ENCODE data around the gene C1QTNF7. TPM values are rescaled to one million over a fixed set of nuclear protein-coding genes. Genes with fewer than 3 reads are reported as not detected.

The C1QTNF7 gene
- total RNA-seq, 1 experiment from 2014 or later: 0.04 TPM

GRCh38 chr4:15479089-15479912 lies 51.5 kb downstream of the C1QTNF7 start (continued):
- no peak for TF ChIP-seq MXD4 (CRISPR knock-in tag; IDR thresholded peaks at IDR 0.05; ENCODE audit: borderline replicate concordance)
- TF ChIP-seq USF1 (CRISPR knock-in tag; IDR thresholded peaks at IDR 0.05): peak; percentile 98
- no peak for TF ChIP-seq IRF1 (CRISPR knock-in tag; IDR thresholded peaks at IDR 0.05)
- TF ChIP-seq ZNF121 (CRISPR knock-in tag; IDR thresholded peaks at IDR 0.05): no peak
- TF ChIP-seq FOXP1 (CRISPR knock-in tag; IDR thresholded peaks at IDR 0.05; ENCODE audit: borderline replicate concordance): peak; percentile 48; the same call in 1 of the 2 replicates
- no peak for TF ChIP-seq HMGA2 (CRISPR knock-in tag; IDR thresholded peaks at IDR 0.05)
- TF ChIP-seq E2F1 (CRISPR knock-in tag; IDR thresholded peaks at IDR 0.05): no peak
- no peak for TF ChIP-seq IRF2 (CRISPR knock-in tag; IDR thresholded peaks at IDR 0.05; ENCODE audit: borderline replicate concordance, low read depth)
- TF ChIP-seq SP1 (CRISPR knock-in tag; conservative IDR thresholded peaks at IDR 0.05): peak; percentile 62
- TF ChIP-seq NR3C1 (CRISPR knock-in tag; conservative IDR thresholded peaks at IDR 0.05; ENCODE audit: low read depth): no peak
- no peak for TF ChIP-seq FOXJ3 (CRISPR knock-in tag; IDR thresholded peaks at IDR 0.05; ENCODE audit: borderline replicate concordance)
- no peak for TF ChIP-seq ZNF317 (CRISPR knock-in tag; IDR thresholded peaks at IDR 0.05; ENCODE audit: borderline replicate concordance, low read depth)
- TF ChIP-seq ESRRA (CRISPR knock-in tag; IDR thresholded peaks at IDR 0.05; ENCODE audit: borderline replicate concordance): no peak
- no peak; the same call in 1 of the 2 replicates for TF ChIP-seq AFF4 (CRISPR knock-in tag; IDR thresholded peaks at IDR 0.05; ENCODE audit: borderline replicate concordance)
- no peak for TF ChIP-seq KAT7 (CRISPR knock-in tag; IDR thresholded peaks at IDR 0.05; ENCODE audit: borderline replicate concordance)
- TF ChIP-seq ATF3 (CRISPR knock-in tag; conservative IDR thresholded peaks at IDR 0.05): no peak
- TF ChIP-seq FOXK1 (CRISPR knock-in tag; IDR thresholded peaks at IDR 0.05): peak; percentile 46; the same call in 1 of the 2 replicates
- TF ChIP-seq ETV6 (CRISPR knock-in tag; IDR thresholded peaks at IDR 0.05): peak; percentile 67
- TF ChIP-seq PREB (CRISPR knock-in tag; IDR thresholded peaks at IDR 0.05; ENCODE audit: borderline replicate concordance): no peak
- no peak for TF ChIP-seq ZNF425 (CRISPR knock-in tag; conservative IDR thresholded peaks at IDR 0.05)
- TF ChIP-seq TEAD4 (CRISPR knock-in tag; IDR thresholded peaks at IDR 0.05): no peak
- no peak for TF ChIP-seq NR2C2 (CRISPR knock-in tag; IDR thresholded peaks at IDR 0.05)
- TF ChIP-seq EMX1 (CRISPR knock-in tag; IDR thresholded peaks at IDR 0.05): no peak
- no peak for TF ChIP-seq E2F5 (CRISPR knock-in tag; IDR thresholded peaks at IDR 0.05)
- TF ChIP-seq MLX (CRISPR knock-in tag; IDR thresholded peaks at IDR 0.05): no peak

All from WTC11 (cell line).